Hematopoietic multipotent progenitor cell treated with erythropoietin and hydrocortisone succinate and interleukin-3 and kit ligand, for 6 days (in vitro differentiated cells): ENCODE data around the gene CKB.

Source experiments
- DNase-seq: peaks from one replicate; pipeline ENCODE4 v3.0.0-alpha.2; 2015

The CKB gene

GRCh38 chr14:103549361-103550311 is 27.0 kb upstream of the CKB start:
- no peak for DNase-seq

GRCh38 chr14:103548463-103549351 is 26.1 kb upstream of the CKB start:
- DNase-seq: no peak

- DNase-seq: no peak
Observed at GRCh38 chr14:103547941-103548462, 25.4 kb upstream of the CKB start.

GRCh38 chr14:103547455-103547940 is 24.9 kb upstream of the CKB start:
- no peak for DNase-seq

GRCh38 chr14:103546652-103547454 is 24.2 kb upstream of the CKB start:
- peak; percentile 77 for DNase-seq

- DNase-seq: no peak
Observed at GRCh38 chr14:103545915-103546651, 23.5 kb upstream of the CKB start.

- DNase-seq: no peak
Observed at GRCh38 chr14:103545219-103545914, 22.7 kb upstream of the CKB start.

- no peak for DNase-seq
Observed at GRCh38 chr14:103544388-103545218, 22.0 kb upstream of the CKB start.

- DNase-seq: no peak
Observed at GRCh38 chr14:103543721-103544387, 21.2 kb upstream of the CKB start.

- no peak for DNase-seq
Observed at GRCh38 chr14:103543140-103543539, 20.5 kb upstream of the CKB start.

GRCh38 chr14:103542605-103543088 is 20.0 kb upstream of the CKB start:
- DNase-seq: no peak

GRCh38 chr14:103541709-103542604 is 19.3 kb upstream of the CKB start:
- no peak for DNase-seq

GRCh38 chr14:103540821-103541708 is 18.4 kb upstream of the CKB start:
- no peak for DNase-seq

GRCh38 chr14:103539056-103539825 is 16.6 kb upstream of the CKB start:
- no peak for DNase-seq

GRCh38 chr14:103538291-103539055 is 15.8 kb upstream of the CKB start:
- no peak for DNase-seq
